DMS79 treated with DMSO at 0.1 percent for 48 hours (cell line): Measurements from ENCODE around the gene ILF2.

Experiments
- DNase-seq: peaks from one replicate; lab custom pipeline; 2025; lab: John Stamatoyannopoulos, UW

The ILF2 gene

DNA sequence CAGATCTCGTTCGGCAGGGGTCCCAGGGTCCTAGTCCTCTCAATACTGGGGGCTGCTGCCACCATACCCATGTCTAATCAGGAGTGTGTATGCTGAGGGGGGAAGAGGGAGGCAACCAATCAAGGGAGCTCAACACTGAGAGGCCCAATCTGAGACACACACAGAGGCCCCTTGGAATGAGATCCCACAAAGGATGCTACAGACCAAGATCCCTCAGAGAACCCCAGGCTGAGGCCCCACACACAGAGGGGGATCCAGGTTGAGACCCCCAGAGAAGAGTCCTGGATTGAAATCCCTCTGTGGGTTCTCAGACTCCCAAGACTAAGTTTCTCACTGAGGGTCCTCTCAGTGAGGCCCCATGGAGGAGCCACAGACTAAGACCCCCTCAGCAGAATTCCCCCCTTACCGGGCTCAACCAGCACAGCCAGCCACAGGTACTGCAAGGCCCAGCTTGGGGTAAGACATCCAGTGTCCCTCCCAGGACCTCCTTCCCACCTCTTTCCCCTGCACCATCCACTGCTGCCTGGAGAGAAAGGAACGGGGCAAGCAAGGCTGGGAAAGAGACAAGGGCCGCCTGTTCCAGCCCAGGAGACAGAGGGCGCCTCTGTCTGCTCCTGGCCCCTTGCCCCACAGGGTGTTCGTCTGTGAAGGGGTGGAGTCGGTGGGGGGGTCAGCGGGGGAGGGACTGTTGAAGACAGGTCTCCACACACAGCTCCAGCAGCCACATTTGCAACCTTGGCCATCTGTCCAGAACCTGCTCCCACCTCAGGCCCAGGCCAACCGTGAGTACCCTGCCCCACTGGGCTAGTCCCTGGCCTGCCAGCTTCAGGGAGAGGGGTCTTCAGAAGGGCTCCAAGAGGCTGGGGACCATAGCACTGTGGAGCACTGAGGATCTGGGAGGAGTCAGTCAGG, 42.8 kb downstream of the ILF2 start, which contains the start of gene S100A1:
TSS of gene S100A1 (plus strand) at position 720 of the 912 bp plus-strand sequence. CDS start 2,088 bp downstream, outside the sequence.
- no peak for DNase-seq

DNA sequence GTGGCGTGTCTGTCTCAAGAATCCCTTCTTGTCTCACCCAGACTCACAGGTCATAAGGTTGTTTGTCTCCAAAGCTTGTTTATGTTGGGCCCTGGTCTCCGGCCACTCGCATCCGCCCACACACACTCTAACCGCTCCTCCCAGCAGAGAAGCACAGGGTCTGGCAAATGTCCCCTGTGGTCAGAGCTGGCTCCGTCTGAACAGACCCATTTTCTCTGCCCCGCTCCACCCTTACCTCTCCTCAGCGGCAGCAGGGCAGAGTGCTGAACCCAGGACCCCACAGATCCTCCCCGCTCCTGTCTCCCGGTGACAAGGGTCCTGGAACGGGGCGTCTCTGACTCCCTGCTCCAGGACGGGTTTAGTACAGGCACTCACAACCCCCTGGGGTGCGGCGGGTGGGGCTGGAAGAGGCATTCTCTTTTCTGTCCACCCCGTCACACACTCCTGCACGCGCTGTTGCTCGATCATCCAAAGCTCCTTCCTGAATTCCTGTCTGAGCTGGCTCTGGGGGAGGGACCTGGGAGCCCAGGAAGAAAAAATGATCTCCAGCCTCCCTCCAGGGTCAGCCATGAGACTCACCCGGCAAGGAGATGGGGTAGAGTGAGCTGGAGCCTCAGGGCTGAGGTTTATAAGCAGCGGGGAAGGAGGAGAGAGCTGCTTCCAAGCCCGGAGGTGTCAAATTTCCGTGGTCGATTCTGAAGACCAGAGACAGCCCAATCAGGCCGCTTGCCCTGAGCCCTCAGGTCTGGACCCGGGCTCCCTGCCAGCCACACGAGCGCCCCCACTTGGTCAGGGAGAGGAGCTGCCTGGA, 43.7 kb downstream of the ILF2 start, which contains the start of gene S100A13:
TSS of gene S100A13 (minus strand) at position 602 of the 811 bp plus-strand sequence. CDS start 1,033 bp downstream, outside the sequence.
- DNase-seq: peak; percentile 89

DNA sequence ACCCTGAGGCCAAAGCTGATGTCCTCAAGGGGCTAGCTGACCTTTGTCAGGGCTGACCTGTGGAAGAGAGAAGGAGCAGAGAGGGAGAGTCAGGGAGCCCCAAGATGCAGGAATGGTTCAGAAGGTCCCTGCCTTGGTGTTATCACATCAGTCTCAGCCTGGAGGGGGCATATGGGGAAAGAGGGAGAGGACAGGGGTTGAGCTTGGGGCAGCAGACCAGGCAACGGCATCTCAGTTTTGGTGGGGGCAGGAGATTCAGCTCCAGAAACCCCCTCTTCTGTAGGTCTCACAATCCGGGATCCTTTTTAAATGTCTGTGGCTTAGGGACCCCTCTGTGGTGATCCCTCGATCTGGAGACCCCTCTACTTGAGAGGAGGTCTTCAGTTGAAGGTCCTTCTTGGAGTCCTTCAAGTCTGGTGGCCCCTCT, 44.3 kb downstream of the ILF2 start:
- DNase-seq: no peak

DNA sequence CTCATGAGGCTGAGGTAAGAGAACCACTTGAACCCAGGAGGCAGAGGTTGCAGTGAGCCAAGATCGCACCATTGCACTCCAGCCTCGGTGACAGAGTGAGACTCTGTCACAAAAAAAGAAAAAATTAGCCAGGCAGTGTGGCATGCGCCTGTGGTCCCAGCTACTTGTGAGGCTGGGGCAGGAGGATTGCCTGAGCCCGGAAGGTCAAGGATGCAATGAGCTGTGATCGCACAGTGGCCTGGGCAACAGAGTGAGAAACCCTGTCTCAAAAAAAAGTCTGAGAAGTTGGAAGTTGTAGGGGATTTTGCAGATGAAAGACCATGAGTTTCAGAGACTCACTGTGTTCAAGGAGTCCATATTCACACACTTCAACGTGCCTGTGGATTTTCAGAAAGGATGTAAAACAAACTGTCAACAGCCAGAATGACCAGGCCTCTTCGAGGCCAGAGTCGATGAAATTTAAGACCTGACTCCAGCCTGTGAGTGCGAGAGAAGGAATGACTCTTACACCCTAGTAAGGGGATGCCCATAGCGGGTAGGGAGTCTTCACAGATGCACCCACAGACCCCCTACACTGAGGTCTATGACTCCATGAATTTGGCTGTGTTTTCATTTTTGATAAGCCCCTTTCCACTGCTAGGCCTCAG, 45.7 kb downstream of the ILF2 start:
- no peak for DNase-seq

DNA sequence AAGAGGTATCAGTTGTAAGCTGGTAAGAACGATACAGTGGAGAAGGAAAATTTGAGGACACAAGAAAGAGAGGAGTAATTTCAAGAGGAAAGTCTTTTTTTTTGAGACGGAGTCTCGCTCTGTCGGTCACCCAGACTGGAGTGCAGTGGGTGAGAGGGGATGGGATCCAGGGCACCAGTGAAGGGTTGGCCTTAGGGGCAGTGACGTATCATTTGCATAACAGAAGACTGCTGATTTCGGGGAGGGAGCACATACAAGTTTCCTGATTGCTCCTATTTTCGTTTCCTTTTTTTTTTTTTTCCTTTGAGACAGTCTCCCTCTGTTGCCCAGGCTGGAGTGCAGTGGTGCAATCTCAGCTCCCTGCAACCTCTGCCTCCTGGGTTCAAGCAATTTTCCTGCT, 47.7 kb downstream of the ILF2 start:
- no peak for DNase-seq

DNA sequence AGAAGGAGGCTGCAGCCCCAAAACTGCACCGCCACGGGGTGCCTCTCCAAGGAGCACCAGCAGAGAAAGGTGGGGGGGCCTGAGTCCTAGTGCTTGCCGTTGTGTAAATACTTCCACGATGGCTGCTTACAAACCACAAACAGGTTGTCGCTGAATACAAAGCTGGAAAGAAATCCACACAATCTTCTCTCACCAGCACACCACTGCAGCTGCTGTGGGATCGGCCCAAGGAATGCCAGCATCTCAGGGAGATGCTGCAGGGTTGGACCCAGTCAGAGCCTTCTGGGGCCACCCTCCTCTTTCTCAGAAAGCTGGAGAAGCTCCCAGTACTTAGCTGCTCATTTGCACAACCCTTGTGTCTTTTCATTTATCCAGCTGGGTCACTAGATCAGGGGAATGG, 51.6 kb downstream of the ILF2 start:
- no peak for DNase-seq

DNA sequence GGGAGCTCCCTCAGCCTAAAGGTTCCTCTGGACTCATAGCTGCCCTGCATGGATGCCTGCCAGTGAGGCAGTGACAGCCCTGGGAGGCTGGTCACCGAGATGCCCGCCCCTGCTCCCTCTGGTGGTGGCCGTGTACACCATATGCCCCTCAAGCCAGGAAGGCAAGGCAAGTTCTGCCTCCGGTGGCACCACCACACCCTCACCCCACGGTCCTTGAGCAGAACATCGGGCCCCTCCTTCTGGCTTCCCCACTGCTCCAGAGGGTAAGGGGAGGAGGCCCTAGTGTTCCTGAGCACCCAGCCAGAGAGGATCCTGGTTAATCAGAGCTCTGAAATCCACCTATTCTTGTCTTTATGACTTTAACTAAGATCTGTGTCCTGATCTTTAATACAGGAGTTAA, 53.1 kb downstream of the ILF2 start:
- no peak for DNase-seq

DNA sequence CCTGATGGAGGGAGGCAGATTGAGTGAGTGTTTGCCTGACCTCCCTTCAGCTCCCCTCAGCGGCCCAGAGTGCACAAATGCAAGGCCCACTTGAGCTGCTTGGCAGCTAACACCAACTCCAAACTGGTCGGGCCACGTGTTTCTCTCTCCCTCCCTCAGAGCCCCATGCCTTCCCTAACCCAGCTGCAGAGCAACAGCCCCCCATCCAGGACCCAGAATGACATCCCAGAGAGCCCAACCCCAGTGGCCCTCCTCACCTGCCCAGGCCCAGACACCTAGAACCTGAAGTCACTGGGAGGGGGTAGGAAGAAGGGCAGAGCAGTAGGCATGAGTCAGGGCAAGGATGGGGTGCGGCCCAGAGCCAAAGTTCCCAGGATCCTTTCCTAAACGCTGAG, 53.9 kb downstream of the ILF2 start:
- DNase-seq: no peak

DNA sequence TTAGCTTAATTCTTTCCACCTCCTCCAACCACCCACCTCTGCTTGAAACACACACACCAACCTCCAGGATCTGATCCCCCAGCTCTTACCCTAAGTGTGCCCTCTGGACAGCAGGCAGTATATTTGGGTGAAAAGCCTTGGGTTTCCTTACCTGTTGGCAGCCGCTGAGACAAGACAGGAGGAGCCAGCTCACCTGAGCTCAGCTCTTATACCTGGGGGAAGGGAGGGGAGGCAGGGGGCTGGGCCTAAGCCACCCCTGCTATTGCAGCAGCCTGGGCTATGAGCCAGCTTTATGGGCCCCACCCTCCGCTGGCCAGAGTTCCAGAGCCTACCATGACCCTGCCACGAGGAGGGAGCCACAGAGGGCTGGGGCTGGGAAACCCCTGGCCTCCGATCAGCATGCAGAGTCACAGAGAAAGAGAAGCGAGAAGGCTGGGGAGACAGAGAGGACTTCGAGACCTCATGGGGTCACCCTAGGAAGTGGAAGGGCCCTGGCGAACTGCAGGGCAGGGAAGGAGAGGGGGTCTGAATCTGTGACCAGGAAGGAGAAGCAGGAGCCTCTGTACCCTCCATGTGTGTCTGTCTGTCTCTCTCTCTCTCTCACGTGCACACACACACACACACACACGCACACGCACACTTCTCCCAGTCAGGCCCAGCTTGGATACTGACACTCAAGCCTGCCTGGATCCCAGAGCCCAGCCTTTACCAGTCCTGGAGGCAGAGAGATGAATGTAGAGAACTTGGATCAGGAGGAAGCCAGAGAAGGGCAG, 54.5 kb downstream of the ILF2 start, which contains the start of gene S100A14:
TSS of gene S100A14 (minus strand) at position 182 of the 773 bp plus-strand sequence. CDS start 467 bp downstream, outside the sequence.
- DNase-seq: peak; percentile 39

DNA sequence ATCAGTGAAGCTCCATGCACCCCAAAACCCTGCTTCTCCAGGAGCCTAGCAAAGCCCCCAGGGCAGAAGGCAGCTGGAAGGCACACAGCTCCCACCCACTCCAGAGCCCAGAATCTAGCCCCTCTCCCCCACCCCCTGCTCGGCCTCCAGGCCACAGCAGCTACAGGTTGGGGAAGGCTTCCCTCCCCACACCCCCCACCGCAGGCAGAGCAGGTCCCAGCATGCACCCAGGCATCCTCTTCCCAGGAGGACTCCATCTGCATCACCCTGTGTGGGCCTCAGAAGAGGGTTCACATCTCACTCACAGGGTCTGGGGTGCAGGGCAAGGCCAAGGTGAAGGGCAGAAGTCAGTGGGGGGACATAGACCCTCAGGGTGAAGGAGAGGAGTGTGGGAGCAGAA, 55.4 kb downstream of the ILF2 start:
- DNase-seq: no peak

DNA sequence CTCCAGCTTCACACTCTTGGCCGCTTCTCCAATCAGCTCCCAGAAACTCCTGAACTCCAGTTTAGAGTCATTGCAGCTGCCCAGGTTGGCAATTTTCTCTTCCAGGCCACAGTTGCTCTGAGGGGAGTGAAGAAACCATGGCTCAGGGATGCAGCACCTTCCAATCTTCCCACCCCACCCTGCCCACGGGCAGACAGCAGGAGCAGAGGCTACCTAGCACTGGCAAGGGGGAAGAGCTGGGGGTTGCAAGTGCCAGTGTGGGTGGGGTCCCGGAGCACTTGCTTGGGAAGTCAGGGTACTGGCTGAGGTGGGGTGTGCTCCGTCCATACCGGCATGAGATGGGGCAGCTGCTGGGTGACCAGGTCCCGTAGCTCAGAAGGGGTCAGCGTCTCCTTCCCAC, 55.9 kb downstream of the ILF2 start:
- no peak for DNase-seq

DNA sequence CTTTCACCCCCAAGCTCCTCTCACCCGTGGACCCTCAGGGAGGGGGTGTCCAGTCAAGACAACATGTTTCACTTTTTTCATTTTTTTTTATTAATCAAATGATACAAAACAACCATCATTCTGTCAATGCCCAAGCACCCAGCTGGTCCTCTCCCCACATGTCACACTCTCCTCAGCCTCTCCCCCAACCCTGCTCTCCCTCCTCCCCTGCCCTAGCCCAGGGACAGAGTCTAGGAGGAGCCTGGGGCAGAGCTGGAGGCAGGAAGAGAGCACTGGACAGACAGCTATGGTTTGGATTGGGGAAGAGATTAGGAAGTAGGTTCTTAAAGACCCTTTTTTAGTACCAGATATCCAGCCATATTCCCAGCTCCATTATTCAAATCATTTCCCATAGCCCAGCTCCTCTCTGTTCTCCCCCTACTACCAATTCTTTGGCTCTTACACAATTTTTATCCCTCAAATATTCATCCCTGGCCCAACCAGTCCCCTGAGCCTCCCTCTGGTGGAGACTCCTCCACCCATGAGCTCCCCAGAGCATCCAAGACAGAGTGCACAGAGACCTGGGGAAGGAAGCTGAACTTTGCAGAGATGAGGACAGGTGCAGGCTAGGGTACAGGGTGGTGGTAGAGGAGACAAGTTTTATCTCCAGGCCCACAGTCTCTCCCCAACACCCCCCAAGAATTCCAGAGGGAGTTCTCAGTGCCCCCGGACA, 56.4 kb downstream of the ILF2 start:
- no peak for DNase-seq

DNA sequence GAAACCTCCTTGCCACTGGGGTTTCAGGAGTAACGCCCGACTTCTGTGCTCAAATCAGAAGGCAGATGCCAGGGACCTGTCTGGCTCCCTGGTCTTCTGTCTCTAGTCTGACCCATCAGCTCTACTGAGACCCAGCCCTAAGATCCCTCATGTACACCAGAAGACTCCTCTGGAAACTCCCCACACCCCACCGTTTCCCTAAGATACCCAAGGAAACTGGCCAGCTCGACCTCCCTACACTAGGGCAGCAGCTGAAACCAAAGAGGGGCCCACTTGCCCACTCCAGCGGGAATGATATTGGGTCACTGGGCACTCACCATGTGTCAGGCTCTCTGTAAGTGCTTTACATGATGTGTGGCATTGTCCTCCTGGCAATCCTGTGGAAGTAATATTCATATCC, 57.4 kb downstream of the ILF2 start:
- no peak for DNase-seq

DNA sequence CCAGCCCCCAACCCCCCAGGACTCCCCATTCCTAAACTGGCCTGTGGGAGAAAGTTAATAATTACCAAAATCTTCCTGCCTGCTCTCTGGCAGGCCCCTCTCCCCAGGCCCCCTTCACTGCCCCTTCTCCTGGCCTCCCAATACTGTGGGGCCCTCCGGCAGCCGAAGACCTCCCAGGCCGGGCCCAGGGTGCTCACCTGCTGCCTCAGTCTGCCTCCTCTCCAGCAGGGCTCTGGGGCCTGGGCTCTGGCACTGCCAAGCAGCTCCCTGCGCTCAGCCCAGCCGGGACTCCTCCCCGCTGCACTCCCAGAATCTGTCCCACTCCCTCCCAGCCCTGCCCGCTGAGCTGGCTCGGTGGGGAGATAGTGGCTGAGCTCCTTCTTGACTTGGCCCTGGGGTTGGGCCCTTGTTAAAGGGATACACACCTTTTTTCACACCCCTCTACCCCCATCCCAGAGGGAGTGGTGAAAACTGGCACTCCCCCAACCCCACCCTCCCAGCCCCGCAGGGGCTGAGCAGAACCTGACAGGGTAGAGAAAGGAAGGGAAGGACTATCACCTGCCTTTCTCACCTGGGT, 58.0 kb downstream of the ILF2 start, which contains the start of gene S100A16:
TSS of gene S100A16 (minus strand) at position 383 of the 577 bp plus-strand sequence. CDS start 4,986 bp downstream, outside the sequence.
- no peak for DNase-seq

DNA sequence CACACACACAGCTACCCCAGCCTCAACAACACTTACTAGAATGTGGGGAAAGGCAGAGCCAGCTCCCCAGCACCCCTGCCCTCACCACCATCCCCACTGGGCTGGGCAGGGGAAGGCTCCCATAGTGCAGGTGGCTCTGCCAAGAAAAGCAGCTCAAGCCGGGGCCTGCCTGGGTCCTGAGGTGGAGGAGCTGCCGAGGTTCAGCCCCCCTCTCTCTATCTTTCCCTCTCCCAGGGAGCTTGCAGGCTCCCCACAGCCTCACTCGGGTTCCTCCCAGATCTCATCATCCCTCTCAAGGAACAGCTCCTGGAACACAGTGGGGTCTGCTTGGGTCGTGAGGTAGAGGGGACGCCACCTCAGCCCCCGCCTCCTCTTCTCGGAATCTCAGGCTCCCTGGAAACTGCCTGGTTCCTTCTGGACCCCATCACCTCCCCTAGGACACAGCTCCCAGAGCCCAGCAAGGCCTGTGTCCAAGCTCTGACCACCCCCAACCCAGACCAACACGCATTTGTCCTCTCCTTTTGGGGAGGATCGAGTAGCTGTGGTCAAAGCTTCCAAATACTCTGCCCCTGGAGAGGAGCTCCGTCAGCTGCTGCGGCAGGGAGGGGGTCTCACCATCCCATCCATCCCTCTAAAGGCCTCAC, 58.6 kb downstream of the ILF2 start:
- no peak for DNase-seq
